NB4 (cell line): ENCODE data around the gene GSTO1.

Experiments
- CTCF ChIP-seq: IDR thresholded peaks from one replicate; pipeline ENCODE4 v1.5.1; 2012; ENCODE audit warnings: low read depth, low read length
- MAX ChIP-seq: IDR thresholded peaks from 2 replicates; pipeline ENCODE4 v1.6.1; 2011; ENCODE audit warnings: low read depth, low read length
- POLR2A ChIP-seq: IDR thresholded peaks from 2 replicates; pipeline ENCODE4 v1.6.1; 2011; ENCODE audit warnings: mild to moderate bottlenecking; ENCODE audit not compliant: insufficient read length; ENCODE audit errors: extremely low read depth

- TF ChIP-seq CTCF (no peak), MAX (no peak), POLR2A (no peak)
Observed at GRCh38 chr10:104247513-104248146, 7.1 kb upstream of the GSTO1 start.
